ENCODE measurements around the gene ADGRL2.

ADGRL2 gene

DNA sequence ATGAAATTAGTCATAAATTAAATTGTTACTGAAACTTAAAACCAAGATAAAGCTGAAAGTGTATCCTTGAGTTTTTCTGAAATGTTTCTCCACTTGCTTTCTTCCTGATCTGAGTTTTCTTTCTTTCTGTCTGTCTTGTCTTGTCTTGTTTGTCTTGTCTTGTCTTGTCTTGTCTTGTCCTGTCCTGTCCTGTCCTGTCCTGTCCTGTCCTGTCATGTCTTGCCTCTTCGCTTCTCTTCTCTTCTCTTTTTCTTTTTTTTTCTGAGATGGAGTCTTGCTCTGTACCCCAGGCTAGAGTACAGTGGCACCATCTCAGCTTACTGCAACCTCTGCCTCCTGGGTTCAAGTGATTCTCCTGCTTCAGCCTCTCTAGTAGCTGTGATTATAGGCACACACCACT, 73.7 kb downstream of the ADGRL2 start:
- H3K4me1 ChIP-seq (ENCODE audit: control insufficient read depth, insufficient read depth, low read depth, low read length), result no peaks in the 10 kb centered on the region
- no peaks in the 10 kb centered on the region for H3K27me3 ChIP-seq (ENCODE audit: control insufficient read depth in 1 of 2, insufficient read depth in 1 of 2, low read length in 2 of 2)
- no peak overlapping the region for H4K91ac ChIP-seq (ENCODE audit: low read length)
- H3K27ac ChIP-seq (ENCODE audit: low read length, poor library complexity, severe bottlenecking), result no peak overlapping the region
- no peak overlapping the region for H2AK5ac ChIP-seq (ENCODE audit: low read length, severe bottlenecking)
- peak overlapping the region in 1 of 2 experiments; percentile 24 for H3K18ac ChIP-seq (ENCODE audit: low read depth in 1 of 2, low read length in 2 of 2)
- H2BK5ac ChIP-seq (ENCODE audit: low read depth, low read length, poor library complexity, severe bottlenecking), result no peak overlapping the region
- no peak overlapping the region for H3K9ac ChIP-seq (ENCODE audit: low read length)
- H3K23ac ChIP-seq (ENCODE audit: low read length in 2 of 2), result no peak overlapping the region
- no peak for DNase-seq
- no peak overlapping the region for H2BK120ac ChIP-seq (ENCODE audit: low read depth, low read length)
- no peak overlapping the region for H3K14ac ChIP-seq (ENCODE audit: low read length in 2 of 2)
- WGBS, result 93% methylated on average over 1 of the region's 1 CpG
- no peak overlapping the region for H2BK15ac ChIP-seq (ENCODE audit: low read depth, poor library complexity, severe bottlenecking)
- H3K4me3 ChIP-seq (ENCODE audit: insufficient read depth in 1 of 2, low read depth in 1 of 2, low read length in 2 of 2), result no peak overlapping the region
- H3K4me2 ChIP-seq (ENCODE audit: low read length, poor library complexity, severe bottlenecking), result no peak overlapping the region
- no peak overlapping the region for H2BK12ac ChIP-seq (ENCODE audit: low read length in 2 of 2)
- H3K79me1 ChIP-seq (replicated peaks; ENCODE audit: low read length, poor library complexity, severe bottlenecking), result peaks cover 6% of the 10 kb centered on the region
- H3K36me3 ChIP-seq (ENCODE audit: control insufficient read depth in 1 of 2, insufficient read depth in 2 of 2, low read depth in 1 of 2, low read length in 2 of 2), result no peaks in the 10 kb centered on the region
- no peak overlapping the region for H3K4ac ChIP-seq (ENCODE audit: low read depth in 1 of 2, low read length in 2 of 2)
- no peak overlapping the region for H4K8ac ChIP-seq (ENCODE audit: low read length)
- H3K9me3 ChIP-seq (ENCODE audit: control insufficient read depth, low read length), result no peaks in the 10 kb centered on the region
- H2AFZ ChIP-seq (ENCODE audit: low read depth, low read length), result no peak overlapping the region

DNA sequence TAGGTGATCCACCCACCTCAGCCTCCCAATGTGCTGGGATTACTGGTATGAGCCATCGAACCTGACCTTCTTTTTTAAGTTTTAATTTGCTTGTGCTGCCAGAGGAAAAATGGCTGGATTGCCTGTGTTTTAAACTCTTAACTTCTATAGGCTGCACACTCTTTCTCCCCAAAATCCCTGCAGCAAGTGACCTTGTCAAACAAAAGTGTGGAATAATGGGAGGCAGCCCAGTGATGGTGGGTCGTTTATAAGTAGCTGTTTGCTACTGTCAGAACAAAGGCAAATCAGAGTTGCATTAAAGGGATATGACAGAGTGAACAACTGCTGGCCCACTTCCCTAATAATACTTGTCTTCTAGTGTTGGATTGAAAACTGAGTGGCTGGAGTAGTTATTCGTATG, 74.2 kb downstream of the ADGRL2 start:
- no peaks in the 10 kb centered on the region for H3K27me3 ChIP-seq (ENCODE audit: control insufficient read depth in 1 of 2, insufficient read depth in 1 of 2, low read length in 2 of 2)
- H3K36me3 ChIP-seq (ENCODE audit: control insufficient read depth in 1 of 2, insufficient read depth in 2 of 2, low read depth in 1 of 2, low read length in 2 of 2), result no peaks in the 10 kb centered on the region
- no peak overlapping the region for H2BK5ac ChIP-seq (ENCODE audit: low read depth, low read length, poor library complexity, severe bottlenecking)
- no peak overlapping the region for H2AFZ ChIP-seq (ENCODE audit: low read depth, low read length)
- H2BK120ac ChIP-seq (ENCODE audit: low read depth, low read length), result no peak overlapping the region
- no peaks in the 10 kb centered on the region for H3K9me3 ChIP-seq (ENCODE audit: control insufficient read depth, low read length)
- no peaks in the 10 kb centered on the region for H3K4me1 ChIP-seq (ENCODE audit: control insufficient read depth, insufficient read depth, low read depth, low read length)
- H4K8ac ChIP-seq (ENCODE audit: low read length), result no peak overlapping the region
- H4K91ac ChIP-seq (ENCODE audit: low read length), result no peak overlapping the region
- no peak overlapping the region for H3K27ac ChIP-seq (ENCODE audit: low read length, poor library complexity, severe bottlenecking)
- no peak overlapping the region for H3K4ac ChIP-seq (ENCODE audit: low read depth in 1 of 2, low read length in 2 of 2)
- WGBS, result 68% methylated on average over 1 of the region's 3 CpGs
- H2BK12ac ChIP-seq (ENCODE audit: low read length in 2 of 2), result peak overlapping the region in 1 of 2 experiments; percentile 77
- H2AK5ac ChIP-seq (ENCODE audit: low read length, severe bottlenecking), result no peak overlapping the region
- no peak overlapping the region for H2BK15ac ChIP-seq (ENCODE audit: low read depth, poor library complexity, severe bottlenecking)
- no peak overlapping the region for H3K9ac ChIP-seq (ENCODE audit: low read length)
- H3K4me2 ChIP-seq (ENCODE audit: low read length, poor library complexity, severe bottlenecking), result no peak overlapping the region
- H3K14ac ChIP-seq (ENCODE audit: low read length in 2 of 2), result no peak overlapping the region
- peaks cover 9% of the 10 kb centered on the region for H3K79me1 ChIP-seq (replicated peaks; ENCODE audit: low read length, poor library complexity, severe bottlenecking)
- no peak overlapping the region for H3K23ac ChIP-seq (ENCODE audit: low read length in 2 of 2)
- no peak overlapping the region for H3K4me3 ChIP-seq (ENCODE audit: insufficient read depth in 1 of 2, low read depth in 1 of 2, low read length in 2 of 2)
- no peak for DNase-seq
- H3K18ac ChIP-seq (ENCODE audit: low read depth in 1 of 2, low read length in 2 of 2), result peak overlapping the region in 1 of 2 experiments; percentile 24

DNA sequence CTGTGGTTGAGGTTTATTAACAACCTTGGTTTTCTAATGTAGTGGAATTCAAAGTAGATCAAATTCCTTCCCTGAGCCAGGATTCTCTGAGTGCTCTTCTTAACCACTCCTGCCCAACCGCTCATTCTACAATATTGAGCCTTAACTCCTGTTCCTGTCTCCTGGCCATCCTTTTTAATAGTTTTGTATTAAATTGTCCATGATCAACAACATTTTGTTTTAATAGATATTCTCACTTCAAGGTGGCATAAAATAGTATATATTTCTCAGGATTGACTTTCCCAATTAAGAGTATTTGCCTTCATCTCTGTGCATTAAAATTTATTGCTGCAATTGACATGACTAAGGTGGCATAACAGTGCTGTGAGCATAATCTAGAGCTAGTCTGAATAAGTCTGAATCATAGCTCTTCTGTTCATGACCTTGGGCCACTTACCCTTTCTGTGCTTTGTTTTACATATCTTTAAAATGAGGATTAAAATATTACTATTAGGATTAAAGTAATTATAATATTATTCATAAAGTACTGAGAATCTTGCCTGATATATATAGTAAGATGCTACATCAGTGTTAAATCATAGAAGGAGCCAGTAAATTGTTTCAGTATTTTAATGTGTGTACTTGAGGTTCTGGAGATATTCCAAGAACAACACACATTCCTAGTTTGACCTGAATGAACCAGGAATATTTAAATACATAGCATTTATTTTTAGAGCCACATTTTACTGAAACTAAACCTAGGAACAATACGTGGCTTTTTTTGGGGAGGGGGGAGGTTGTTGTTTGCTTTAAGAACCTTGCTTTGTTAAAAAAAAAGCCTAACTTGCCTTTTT, 76.4 kb downstream of the ADGRL2 start:
- Histone ChIP-seq H2BK5ac (ENCODE audit: low read depth, low read length, poor library complexity, severe bottlenecking) (no peak overlapping the region), H2BK12ac (ENCODE audit: low read length in 2 of 2) (no peak overlapping the region), H3K4me1 (ENCODE audit: control insufficient read depth, insufficient read depth, low read depth, low read length) (peaks cover 4% of the 10 kb centered on the region), H3K14ac (ENCODE audit: low read length in 2 of 2) (no peak overlapping the region), H3K36me3 (ENCODE audit: control insufficient read depth in 1 of 2, insufficient read depth in 2 of 2, low read depth in 1 of 2, low read length in 2 of 2) (no peaks in the 10 kb centered on the region), H2BK120ac (ENCODE audit: low read depth, low read length) (no peak overlapping the region), H3K9ac (ENCODE audit: low read length) (no peak overlapping the region), H3K4ac (ENCODE audit: low read depth in 1 of 2, low read length in 2 of 2) (no peak overlapping the region), H3K4me2 (ENCODE audit: low read length, poor library complexity, severe bottlenecking) (no peak overlapping the region), H3K4me3 (ENCODE audit: insufficient read depth in 1 of 2, low read depth in 1 of 2, low read length in 2 of 2) (no peak overlapping the region), H3K23ac (ENCODE audit: low read length in 2 of 2) (no peak overlapping the region), H3K79me1 (replicated peaks; ENCODE audit: low read length, poor library complexity, severe bottlenecking) (peaks cover 9% of the 10 kb centered on the region), H4K8ac (ENCODE audit: low read length) (no peak overlapping the region), H2AFZ (ENCODE audit: low read depth, low read length) (no peak overlapping the region), H3K27ac (ENCODE audit: low read length, poor library complexity, severe bottlenecking) (peak overlapping the region; percentile 52), H3K27me3 (ENCODE audit: control insufficient read depth in 1 of 2, insufficient read depth in 1 of 2, low read length in 2 of 2) (no peaks in the 10 kb centered on the region), H3K9me3 (ENCODE audit: control insufficient read depth, low read length) (no peaks in the 10 kb centered on the region), H3K18ac (ENCODE audit: low read depth in 1 of 2, low read length in 2 of 2) (no peak overlapping the region), H2BK15ac (ENCODE audit: low read depth, poor library complexity, severe bottlenecking) (no peak overlapping the region), H4K91ac (ENCODE audit: low read length) (no peak overlapping the region), H2AK5ac (ENCODE audit: low read length, severe bottlenecking) (no peak overlapping the region)
- WGBS, result 8% methylated on average over 1 of the region's 2 CpGs
- peak; percentile 57 for DNase-seq

DNA sequence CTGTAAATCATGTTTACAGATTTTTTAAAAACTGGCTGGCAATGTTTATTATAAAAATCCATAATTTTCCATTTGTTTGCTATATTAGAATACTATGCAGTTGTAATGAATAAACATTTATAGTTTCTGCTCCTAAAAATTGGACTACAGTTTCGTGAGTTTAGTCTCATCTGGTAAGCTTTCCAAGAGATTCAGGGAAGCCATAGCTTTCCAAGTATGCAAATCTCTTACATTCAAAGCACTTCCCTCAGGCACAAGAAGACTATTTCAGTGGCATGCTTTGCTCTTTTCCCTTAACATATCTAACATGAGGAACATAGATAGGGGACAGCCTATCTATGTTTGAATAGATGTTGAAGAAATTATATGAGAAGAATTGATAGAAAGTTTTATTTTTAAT, 77.2 kb downstream of the ADGRL2 start:
- Histone ChIP-seq H2AFZ (ENCODE audit: low read depth, low read length) (no peak overlapping the region), H2BK15ac (ENCODE audit: low read depth, poor library complexity, severe bottlenecking) (no peak overlapping the region), H4K91ac (ENCODE audit: low read length) (no peak overlapping the region), H4K8ac (ENCODE audit: low read length) (no peak overlapping the region), H3K36me3 (ENCODE audit: control insufficient read depth in 1 of 2, insufficient read depth in 2 of 2, low read depth in 1 of 2, low read length in 2 of 2) (no peaks in the 10 kb centered on the region), H3K4me1 (ENCODE audit: control insufficient read depth, insufficient read depth, low read depth, low read length) (peaks cover 4% of the 10 kb centered on the region), H2AK5ac (ENCODE audit: low read length, severe bottlenecking) (no peak overlapping the region), H3K4ac (ENCODE audit: low read depth in 1 of 2, low read length in 2 of 2) (no peak overlapping the region), H2BK120ac (ENCODE audit: low read depth, low read length) (no peak overlapping the region), H3K18ac (ENCODE audit: low read depth in 1 of 2, low read length in 2 of 2) (no peak overlapping the region), H3K79me1 (replicated peaks; ENCODE audit: low read length, poor library complexity, severe bottlenecking) (peaks cover 9% of the 10 kb centered on the region), H3K14ac (ENCODE audit: low read length in 2 of 2) (no peak overlapping the region), H3K27ac (ENCODE audit: low read length, poor library complexity, severe bottlenecking) (no peak overlapping the region), H3K4me2 (ENCODE audit: low read length, poor library complexity, severe bottlenecking) (no peak overlapping the region), H3K27me3 (ENCODE audit: control insufficient read depth in 1 of 2, insufficient read depth in 1 of 2, low read length in 2 of 2) (no peaks in the 10 kb centered on the region), H2BK12ac (ENCODE audit: low read length in 2 of 2) (no peak overlapping the region), H2BK5ac (ENCODE audit: low read depth, low read length, poor library complexity, severe bottlenecking) (no peak overlapping the region), H3K9ac (ENCODE audit: low read length) (no peak overlapping the region), H3K23ac (ENCODE audit: low read length in 2 of 2) (no peak overlapping the region), H3K4me3 (ENCODE audit: insufficient read depth in 1 of 2, low read depth in 1 of 2, low read length in 2 of 2) (no peak overlapping the region), H3K9me3 (ENCODE audit: control insufficient read depth, low read length) (no peaks in the 10 kb centered on the region)
- DNase-seq, result no peak
- no CpG with 5 or more reads among the region's 1 CpG for WGBS
